ENCODE measurements around the gene TSR3. TPM values are rescaled to one million over a fixed set of nuclear protein-coding genes. Genes with fewer than 3 reads are reported as not detected.
A peak's percentile ranks its signal among the peaks of the same experiment; 100 is the strongest.

The TSR3 gene
- total RNA-seq, 3 donors from 2014 or later, result 108 to 133 (median 112) TPM

DNA sequence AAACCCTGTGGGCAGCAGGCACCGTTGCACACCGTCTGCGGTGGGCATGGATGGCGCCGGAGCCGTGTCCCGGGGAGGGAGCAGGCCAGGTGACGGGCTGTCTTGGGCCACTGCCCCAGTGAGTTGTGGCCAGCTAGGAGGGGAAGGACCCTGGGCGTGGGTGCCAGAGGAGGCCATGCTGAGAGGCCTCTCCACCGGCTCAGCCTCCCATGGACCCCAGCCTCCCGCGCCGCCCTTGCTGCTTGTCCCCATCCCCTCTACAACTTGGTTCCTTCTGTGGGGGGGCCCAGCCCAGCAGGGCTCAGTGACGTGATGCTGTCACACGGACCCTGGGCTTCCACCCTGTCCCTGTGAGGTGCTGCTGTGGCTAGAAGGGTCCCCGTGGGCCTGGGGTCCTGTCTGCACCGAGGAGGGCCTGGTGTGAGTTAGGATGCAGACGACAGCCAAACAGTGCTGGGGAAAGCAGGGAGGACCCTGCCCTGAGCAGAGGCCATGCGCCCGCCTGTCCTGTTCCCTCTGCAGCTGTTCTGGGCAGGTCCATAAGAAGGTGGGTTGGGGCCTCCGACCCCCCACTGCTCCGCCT lies 30.9 kb downstream of the TSR3 start:
- Mint-ChIP-seq H3K4me1 (ENCODE audit: low read depth) (no peaks in the 10 kb centered on the region), H3K9me3 (no peaks in the 10 kb centered on the region), H3K36me3 (ENCODE audit: insufficient read depth) (peaks cover 30% of the 10 kb centered on the region), H3K4me3 (no peak overlapping the region), H3K27me3 (ENCODE audit: low read depth) (no peaks in the 10 kb centered on the region)
- no peak for ATAC-seq
- no peak for DNase-seq

DNA sequence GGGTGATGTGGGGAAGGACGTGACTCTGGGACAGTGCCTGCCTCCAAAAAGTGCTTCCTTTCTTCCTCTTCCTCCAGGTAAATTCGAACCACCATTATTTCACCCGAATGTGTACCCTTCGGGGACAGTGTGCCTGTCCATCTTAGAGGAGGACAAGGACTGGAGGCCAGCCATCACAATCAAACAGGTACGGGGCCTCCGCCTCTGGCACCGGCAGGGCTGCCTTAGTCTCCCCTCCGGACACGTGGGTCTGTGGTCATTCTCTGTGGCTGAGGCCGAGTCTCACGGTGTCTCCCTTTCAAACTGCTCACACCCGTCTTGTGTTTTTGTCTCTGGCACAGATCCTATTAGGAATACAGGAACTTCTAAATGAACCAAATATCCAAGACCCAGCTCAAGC lies 31.6 kb downstream of the TSR3 start:
- ATAC-seq, result no peak
- Mint-ChIP-seq H3K9me3 (no peaks in the 10 kb centered on the region), H3K36me3 (ENCODE audit: insufficient read depth) (peaks cover 34% of the 10 kb centered on the region), H3K4me1 (ENCODE audit: low read depth) (no peaks in the 10 kb centered on the region), H3K4me3 (no peak overlapping the region), H3K27me3 (ENCODE audit: low read depth) (no peaks in the 10 kb centered on the region)
- DNase-seq, result no peak

DNA sequence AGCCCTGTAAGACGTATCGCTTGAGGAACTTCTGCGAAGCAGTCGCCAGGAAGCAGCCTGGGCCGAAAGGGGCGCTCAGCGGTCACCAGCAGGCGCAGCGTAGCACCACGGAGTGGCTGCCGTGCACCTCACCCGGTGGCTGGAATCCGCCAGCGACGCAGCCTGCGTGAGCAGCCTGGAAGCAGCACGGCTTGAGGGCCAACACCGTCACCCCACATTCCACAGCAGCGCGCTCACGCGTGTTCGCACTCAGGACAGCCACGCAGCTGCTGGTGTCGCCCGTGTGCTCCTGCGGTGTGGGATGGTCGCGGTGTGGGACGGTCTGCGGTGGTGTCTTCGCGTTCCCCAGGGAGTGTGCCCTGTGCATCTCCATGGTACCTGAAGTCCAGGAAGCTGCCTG lies 32.6 kb downstream of the TSR3 start:
- Mint-ChIP-seq H3K9me3 (no peaks in the 10 kb centered on the region), H3K36me3 (ENCODE audit: insufficient read depth) (peaks cover 34% of the 10 kb centered on the region), H3K27me3 (ENCODE audit: low read depth) (no peaks in the 10 kb centered on the region), H3K4me1 (ENCODE audit: low read depth) (peaks cover 5% of the 10 kb centered on the region), H3K4me3 (no peak overlapping the region)
- ATAC-seq, result no peak
- DNase-seq, result no peak

DNA sequence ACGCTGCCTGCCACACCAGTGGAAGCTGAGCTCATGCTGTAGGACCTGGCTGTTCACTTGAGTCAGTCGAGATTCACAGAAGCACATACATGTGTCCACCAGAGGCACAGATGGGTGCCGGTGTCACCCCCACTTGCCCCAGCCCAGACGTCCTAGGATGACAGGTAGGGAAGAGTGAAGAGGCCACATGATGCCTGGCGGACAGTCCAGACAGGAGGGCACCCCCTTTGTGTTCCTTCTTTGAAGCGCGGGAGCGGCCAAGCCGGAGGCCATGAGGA lies 33.5 kb downstream of the TSR3 start:
- Mint-ChIP-seq H3K36me3 (ENCODE audit: insufficient read depth) (peaks cover 32% of the 10 kb centered on the region), H3K9me3 (no peaks in the 10 kb centered on the region), H3K4me1 (ENCODE audit: low read depth) (peaks cover 12% of the 10 kb centered on the region), H3K4me3 (no peak overlapping the region), H3K27me3 (ENCODE audit: low read depth) (no peaks in the 10 kb centered on the region)
- no peak for ATAC-seq
- no peak for DNase-seq

DNA sequence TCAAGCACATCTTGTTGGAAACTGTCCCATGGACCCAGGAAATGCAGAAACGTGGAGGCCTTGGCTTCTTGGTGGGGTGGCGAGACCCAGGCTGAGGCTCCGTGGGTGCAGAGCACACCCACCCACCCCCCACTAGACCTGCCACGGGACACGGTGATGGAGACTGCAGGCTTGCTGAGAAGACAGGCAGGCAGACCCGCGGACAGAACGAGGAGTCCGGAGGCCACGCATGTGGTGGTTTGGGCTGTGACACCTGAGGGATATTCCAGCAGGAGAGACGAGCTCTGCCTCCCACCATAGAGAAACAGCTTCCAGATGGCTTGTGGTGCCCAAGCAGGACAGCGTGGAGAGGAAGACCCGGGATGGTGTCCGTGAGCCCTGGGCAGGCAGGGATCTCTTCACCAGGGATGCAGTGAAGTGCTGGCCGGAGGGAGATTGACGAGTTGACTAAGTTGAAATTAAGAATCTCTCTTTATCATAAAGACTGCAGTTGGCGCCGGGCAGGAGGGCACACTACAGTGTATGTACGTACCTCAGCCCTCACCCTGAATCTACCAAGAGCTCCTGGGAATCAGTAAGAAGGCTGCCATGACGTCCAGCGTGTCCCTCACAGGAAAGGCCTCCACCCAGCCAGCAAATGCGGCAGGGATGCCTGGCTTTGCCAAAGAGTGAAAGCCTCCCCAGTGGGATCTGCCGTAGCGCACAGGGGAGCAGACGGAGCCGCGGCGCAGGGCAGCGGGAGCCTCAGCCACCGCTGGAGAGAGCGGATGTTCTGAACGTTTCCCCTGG lies 34.0 kb downstream of the TSR3 start:
- no peak overlapping the region for H3K4me3 Mint-ChIP-seq
- DNase-seq (no peak), ATAC-seq (no peak)
- H3K4me1 Mint-ChIP-seq (ENCODE audit: low read depth), result peaks cover 17% of the 10 kb centered on the region
- no peaks in the 10 kb centered on the region for H3K9me3 Mint-ChIP-seq
- no peaks in the 10 kb centered on the region for H3K27me3 Mint-ChIP-seq (ENCODE audit: low read depth)
- peaks cover 34% of the 10 kb centered on the region for H3K36me3 Mint-ChIP-seq (ENCODE audit: insufficient read depth)

DNA sequence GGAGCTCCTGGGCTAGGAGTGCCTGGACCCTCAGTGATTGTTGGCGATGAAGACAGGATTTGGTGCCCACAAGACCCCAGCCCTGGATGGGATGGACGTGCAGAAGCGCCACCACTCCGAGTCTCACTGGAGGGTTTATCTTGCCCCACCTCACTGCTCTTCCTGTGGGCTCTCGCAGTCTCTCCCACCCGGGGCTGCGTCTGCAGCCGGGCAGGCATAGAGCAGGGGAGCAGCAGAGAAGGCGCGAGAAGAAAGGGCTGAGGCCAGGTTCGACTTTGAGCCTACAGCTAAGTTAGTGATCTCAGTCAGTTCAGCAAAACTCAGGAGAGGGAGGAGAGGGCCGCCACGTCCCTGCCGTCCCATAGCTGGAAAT lies 35.7 kb downstream of the TSR3 start:
- Mint-ChIP-seq H3K4me1 (ENCODE audit: low read depth) (peaks cover 32% of the 10 kb centered on the region), H3K36me3 (ENCODE audit: insufficient read depth) (peaks cover 35% of the 10 kb centered on the region), H3K27me3 (ENCODE audit: low read depth) (no peaks in the 10 kb centered on the region), H3K4me3 (no peak overlapping the region), H3K9me3 (no peaks in the 10 kb centered on the region)
- DNase-seq (no peak), ATAC-seq (no peak)

DNA sequence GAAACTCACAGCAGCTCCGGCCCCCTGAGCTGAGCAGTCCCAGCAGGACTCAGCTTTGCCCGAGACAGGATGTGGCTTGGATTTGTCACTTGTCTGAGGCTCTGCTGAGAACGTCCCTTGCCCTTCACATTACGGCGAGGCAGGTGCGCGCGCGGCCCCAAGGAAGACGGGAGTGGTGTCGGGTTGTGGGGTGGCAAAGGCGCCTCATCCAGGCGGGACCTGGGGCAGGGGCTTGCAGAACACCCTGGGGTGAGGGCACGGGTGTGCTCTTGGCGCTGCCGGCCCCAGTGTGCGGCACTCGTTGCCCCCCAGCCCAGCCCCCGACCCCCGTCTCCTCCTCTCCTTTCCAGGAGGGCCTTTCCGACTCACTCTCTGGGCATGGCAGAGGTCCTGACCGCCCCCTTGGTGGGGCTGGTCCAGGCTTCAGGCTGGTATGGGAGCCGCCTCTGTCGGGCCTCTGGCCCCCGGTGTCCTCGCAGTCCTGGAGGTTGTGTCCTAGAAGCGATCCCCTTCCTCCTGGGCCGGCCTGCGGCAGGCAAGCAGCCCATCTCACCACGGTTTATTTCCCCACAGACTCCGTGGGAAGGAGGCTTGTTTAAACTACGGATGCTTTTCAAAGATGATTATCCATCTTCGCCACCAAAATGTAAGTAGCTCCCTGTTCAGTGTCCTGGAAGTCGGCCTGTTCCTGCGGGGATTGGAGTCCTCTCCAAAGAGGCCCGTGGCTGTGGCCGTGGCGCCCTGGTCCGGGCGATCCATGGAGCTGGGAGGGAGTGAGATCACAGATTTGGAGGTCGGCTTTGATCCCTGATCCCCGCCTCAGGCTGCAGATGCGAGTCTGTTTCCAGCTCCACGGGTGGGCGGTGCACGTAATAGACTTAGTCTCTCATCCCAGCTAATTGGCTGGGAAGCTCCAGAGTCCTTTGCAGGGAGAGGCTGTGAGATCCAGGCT lies 36.3 kb downstream of the TSR3 start:
- ATAC-seq (no peak), DNase-seq (no peak)
- Mint-ChIP-seq H3K4me1 (ENCODE audit: low read depth) (peaks cover 39% of the 10 kb centered on the region), H3K36me3 (ENCODE audit: insufficient read depth) (peaks cover 39% of the 10 kb centered on the region), H3K4me3 (no peak overlapping the region), H3K9me3 (no peaks in the 10 kb centered on the region), H3K27me3 (ENCODE audit: low read depth) (no peaks in the 10 kb centered on the region)

DNA sequence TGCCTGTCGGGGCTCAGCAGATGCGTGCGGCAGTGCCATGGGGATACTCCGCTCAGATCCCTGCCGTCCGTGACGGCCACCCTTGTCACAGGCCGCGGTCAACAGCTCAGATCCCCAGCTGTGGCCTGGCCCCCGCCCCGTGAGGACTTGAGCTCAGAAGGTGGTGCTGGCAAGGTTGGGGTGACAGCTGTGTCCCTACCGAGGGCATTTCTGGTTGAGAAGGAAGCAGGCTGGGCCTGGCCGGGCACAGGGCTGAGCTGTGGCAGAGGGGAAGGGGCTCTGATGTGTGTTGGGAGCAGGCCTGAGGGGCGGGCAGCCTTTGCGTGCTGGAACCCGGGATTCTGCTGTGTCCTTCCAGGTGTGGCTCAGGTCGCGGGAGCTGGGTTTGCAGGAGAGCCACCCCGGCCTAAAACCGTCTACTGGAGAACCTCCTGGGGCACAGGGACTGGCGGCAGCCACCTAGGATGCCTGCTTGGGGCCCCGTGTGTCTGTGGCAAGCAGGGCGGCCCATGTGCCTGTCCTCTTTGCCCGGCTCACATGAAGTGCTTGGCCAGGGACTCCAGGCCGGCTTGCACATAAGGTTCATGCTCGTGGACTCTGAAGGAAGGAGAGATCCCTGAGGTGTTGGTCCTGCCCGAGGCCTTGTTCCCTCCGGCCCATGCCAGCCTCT lies 37.1 kb downstream of the TSR3 start:
- DNase-seq (no peak), ATAC-seq (no peak)
- Mint-ChIP-seq H3K36me3 (ENCODE audit: insufficient read depth) (peaks cover 37% of the 10 kb centered on the region), H3K4me1 (ENCODE audit: low read depth) (peaks cover 42% of the 10 kb centered on the region), H3K9me3 (no peaks in the 10 kb centered on the region), H3K27me3 (ENCODE audit: low read depth) (no peaks in the 10 kb centered on the region), H3K4me3 (no peak overlapping the region)

DNA sequence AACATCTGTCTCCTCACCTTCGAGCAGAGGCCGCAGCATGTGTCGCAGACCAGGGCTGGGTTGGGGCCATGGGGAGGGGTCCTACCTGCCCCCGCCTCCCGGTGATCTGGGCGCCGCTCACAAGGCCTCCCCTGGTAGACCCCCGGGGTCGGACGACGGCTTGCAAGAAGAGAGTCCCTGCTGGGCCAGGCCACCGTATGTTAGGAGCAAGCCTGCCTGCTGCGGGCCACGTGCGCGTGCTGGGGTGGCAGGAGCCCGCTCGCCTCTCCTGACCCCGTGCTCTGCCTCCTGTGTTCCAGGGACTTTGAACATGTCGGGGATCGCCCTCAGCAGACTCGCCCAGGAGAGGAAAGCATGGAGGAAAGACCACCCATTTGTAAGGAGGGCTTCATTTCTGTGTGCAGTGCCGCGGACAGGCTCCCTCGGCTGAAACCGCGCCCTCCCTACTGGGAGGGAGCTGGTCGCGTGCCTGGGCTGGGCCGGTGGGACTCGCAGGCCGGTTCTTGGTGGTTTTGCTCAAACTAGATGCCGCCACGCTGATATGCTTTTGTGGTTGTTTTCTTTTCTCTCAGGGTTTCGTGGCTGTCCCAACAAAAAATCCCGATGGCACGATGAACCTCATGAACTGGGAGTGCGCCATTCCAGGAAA lies 37.8 kb downstream of the TSR3 start:
- peaks cover 33% of the 10 kb centered on the region for H3K36me3 Mint-ChIP-seq (ENCODE audit: insufficient read depth)
- no peak for ATAC-seq
- no peaks in the 10 kb centered on the region for H3K9me3 Mint-ChIP-seq
- H3K4me3 Mint-ChIP-seq, result no peak overlapping the region
- peaks cover 42% of the 10 kb centered on the region for H3K4me1 Mint-ChIP-seq (ENCODE audit: low read depth)
- H3K27me3 Mint-ChIP-seq (ENCODE audit: low read depth), result no peaks in the 10 kb centered on the region
- no peak for DNase-seq

DNA sequence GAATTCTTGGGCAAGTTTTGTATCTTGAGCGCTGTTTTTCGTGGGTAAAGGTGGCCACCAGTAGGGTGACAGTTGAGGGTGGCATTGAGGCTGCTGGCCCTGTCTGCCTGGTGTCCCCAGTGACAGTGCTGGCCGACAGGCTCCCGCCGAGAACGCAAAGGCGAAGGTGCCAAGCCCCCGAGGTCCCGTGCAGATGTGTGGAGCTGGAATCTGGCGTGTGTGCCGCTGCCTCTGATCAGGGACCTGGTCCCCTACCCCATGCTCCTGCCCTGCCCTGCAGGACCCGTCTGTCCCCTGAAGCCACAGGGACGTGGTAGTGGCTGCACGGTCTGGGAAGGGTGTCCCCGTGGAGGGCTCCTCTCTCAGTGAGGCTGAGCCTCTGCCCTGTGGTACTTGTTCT lies 38.8 kb downstream of the TSR3 start:
- no peak for ATAC-seq
- no peaks in the 10 kb centered on the region for H3K9me3 Mint-ChIP-seq
- H3K27me3 Mint-ChIP-seq (ENCODE audit: low read depth), result no peaks in the 10 kb centered on the region
- peaks cover 42% of the 10 kb centered on the region for H3K4me1 Mint-ChIP-seq (ENCODE audit: low read depth)
- peak overlapping the region; percentile 60 for H3K4me3 Mint-ChIP-seq
- peaks cover 27% of the 10 kb centered on the region for H3K36me3 Mint-ChIP-seq (ENCODE audit: insufficient read depth)
- DNase-seq, result no peak

DNA sequence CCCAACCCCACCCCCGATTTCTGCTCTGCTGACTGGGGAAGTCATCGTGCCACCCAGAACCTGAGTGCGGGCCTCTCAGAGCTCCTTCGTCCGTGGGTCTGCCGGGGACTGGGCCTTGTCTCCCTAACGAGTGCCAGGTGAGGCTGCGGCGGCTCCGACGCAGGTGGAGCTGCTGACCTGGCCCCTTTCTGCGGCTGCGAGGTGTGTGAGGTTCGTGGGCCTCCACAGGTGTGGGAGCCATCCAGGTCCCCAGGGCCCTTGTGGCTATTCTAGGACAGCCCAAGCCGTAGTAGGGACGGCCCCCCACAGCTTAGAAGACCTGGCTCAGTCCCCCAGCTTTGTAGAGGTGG lies 39.2 kb downstream of the TSR3 start:
- H3K27me3 Mint-ChIP-seq (ENCODE audit: low read depth), result no peaks in the 10 kb centered on the region
- H3K9me3 Mint-ChIP-seq, result no peaks in the 10 kb centered on the region
- peaks cover 26% of the 10 kb centered on the region for H3K36me3 Mint-ChIP-seq (ENCODE audit: insufficient read depth)
- H3K4me3 Mint-ChIP-seq, result peak overlapping the region; percentile 60
- H3K4me1 Mint-ChIP-seq (ENCODE audit: low read depth), result peaks cover 42% of the 10 kb centered on the region
- DNase-seq (no peak), ATAC-seq (no peak)

DNA sequence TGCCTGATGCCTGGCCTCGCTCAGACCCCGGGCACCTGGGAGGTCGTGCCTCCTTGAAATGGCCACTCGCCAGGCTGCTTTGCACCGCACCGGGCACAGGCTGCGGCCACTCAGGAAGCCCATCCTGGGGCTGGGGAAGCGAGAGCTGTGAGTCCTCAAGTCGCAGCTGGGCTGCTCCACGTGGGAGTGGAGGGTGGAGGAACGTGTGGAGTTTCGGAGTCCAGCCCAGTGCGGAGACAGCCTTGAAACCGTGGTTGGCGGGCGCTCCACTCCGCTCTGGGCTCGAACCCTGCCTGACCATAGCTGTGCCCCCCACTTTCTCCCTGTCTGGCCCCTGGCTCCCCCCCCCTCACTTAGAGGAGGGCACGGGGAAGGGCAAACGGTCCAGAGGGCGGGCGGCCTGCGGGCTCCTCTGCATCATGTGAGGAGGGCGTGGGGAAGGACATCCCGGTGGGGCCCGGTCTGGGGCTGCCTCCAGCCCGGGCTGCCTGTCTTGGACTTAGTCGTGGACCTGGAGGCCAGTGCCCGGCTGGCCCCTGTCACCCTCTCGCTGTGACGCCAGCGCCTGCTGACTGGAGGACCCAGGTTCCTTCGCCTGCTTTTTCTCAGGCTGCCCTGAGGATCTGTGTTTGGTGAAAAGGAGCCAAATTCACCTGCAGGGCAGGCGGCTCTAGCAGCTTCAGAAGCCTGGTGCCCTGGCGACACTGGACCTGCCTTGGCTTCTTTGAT lies 39.8 kb downstream of the TSR3 start:
- peak overlapping the region; percentile 99 for H3K4me3 Mint-ChIP-seq
- H3K4me1 Mint-ChIP-seq (ENCODE audit: low read depth), result peaks cover 42% of the 10 kb centered on the region
- H3K9me3 Mint-ChIP-seq, result no peaks in the 10 kb centered on the region
- H3K36me3 Mint-ChIP-seq (ENCODE audit: insufficient read depth), result peaks cover 26% of the 10 kb centered on the region
- ATAC-seq (no peak), DNase-seq (no peak)
- no peaks in the 10 kb centered on the region for H3K27me3 Mint-ChIP-seq (ENCODE audit: low read depth)

DNA sequence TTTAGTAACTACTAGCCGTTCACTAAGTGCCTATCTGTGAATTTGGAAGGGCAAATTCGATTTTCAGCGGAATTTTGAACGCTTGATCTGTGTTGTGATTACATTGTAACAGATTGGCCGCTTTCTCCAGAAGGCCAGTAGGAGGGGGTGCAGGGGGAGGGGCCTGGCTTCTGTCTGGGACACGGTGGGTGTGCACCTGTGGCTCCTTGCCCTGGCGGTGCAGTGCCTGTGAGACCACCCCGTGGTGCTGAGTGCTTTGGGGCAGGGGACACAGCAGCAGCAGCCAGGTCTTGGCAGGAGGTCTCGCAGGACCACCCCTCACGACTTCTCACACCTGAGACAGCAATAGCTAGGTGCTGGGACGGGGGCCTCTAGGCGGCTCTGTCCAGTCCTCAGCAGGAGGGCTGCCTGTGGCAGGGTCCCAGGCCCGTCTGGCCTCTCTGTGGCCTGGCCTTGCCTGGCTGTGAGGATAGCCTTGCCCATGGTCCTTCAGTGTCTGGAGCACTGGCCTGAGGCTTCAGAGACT lies 40.4 kb downstream of the TSR3 start:
- Mint-ChIP-seq H3K36me3 (ENCODE audit: insufficient read depth) (peaks cover 20% of the 10 kb centered on the region), H3K27me3 (ENCODE audit: low read depth) (no peaks in the 10 kb centered on the region), H3K9me3 (no peaks in the 10 kb centered on the region), H3K4me3 (peak overlapping the region; percentile 99), H3K4me1 (ENCODE audit: low read depth) (peaks cover 44% of the 10 kb centered on the region)
- DNase-seq, result no peak
- no peak for ATAC-seq

Data from activated T-cell treated with anti-CD3 and anti-CD28 coated beads, Interleukin-2, amount 50 U/mL, for 4 hours (primary cell).